HCT116 (cell line): ENCODE measurements around the gene GLYR1.

ENCODE experiments used
- CBX3 ChIP-seq: IDR thresholded peaks from 2 replicates; pipeline ENCODE4 v1.6.1; 2012; ENCODE audit warnings: low read depth
- CEBPB ChIP-seq: IDR thresholded peaks from 2 replicates; pipeline ENCODE4 v1.6.1; 2012; ENCODE audit warnings: low read depth
- CTCF ChIP-seq, 3 experiments: fragments of 200-600 bp in 1 of 3; sonication (generic) in 1 of 3; IDR thresholded peaks in 2 of 3; conservative IDR thresholded peaks in 1 of 3; 2 replicates each; pipeline ENCODE4 v1.5.1; 2012 to 2017; ENCODE audit warnings: low read depth in 2 of 3, low read length in 2 of 3, antibody characterized with exemption in 1 of 3, borderline replicate concordance in 1 of 3, control low read depth in 1 of 3, mild to moderate bottlenecking in 1 of 3, mixed read lengths in 1 of 3, mixed run types in 1 of 3, moderate library complexity in 1 of 3; ENCODE audit not compliant: insufficient read depth in 1 of 3
- ELF1 ChIP-seq: IDR thresholded peaks from 2 replicates; pipeline ENCODE4 v1.6.1; 2012; ENCODE audit warnings: low read depth, borderline replicate concordance
- JUND ChIP-seq: IDR thresholded peaks from 2 replicates; pipeline ENCODE4 v1.6.1; 2012
- MAX ChIP-seq: IDR thresholded peaks from 2 replicates; pipeline ENCODE4 v1.6.1; 2012
- POLR2A ChIP-seq: IDR thresholded peaks from 2 replicates; pipeline ENCODE4 v1.7.0; 2011; ENCODE audit warnings: borderline replicate concordance; ENCODE audit not compliant: insufficient read depth, insufficient read length; ENCODE audit errors: extremely low read depth
- POLR2AphosphoS5 ChIP-seq: IDR thresholded peaks from 2 replicates; pipeline ENCODE4 v1.6.1; 2011; ENCODE audit warnings: mild to moderate bottlenecking, low read depth, low read length, moderate library complexity
- REST ChIP-seq: IDR thresholded peaks from 2 replicates; pipeline ENCODE4 v1.6.1; 2012; ENCODE audit warnings: low read depth
- SIN3A ChIP-seq: IDR thresholded peaks from 2 replicates; pipeline ENCODE4 v1.6.1; 2012; ENCODE audit warnings: low read depth
- ZFX ChIP-seq: fragments of 450-650 bp; IDR thresholded peaks from 2 replicates; pipeline ENCODE4 v1.6.1; 2017

- TF ChIP-seq SIN3A: no peak
- no peak for TF ChIP-seq CTCF (IDR thresholded peaks at IDR 0.05 in 2 of 3, conservative IDR thresholded peaks at IDR 0.05 in 1 of 3; ENCODE audit: borderline replicate concordance in 1 of 3, insufficient read depth in 1 of 3, low read depth in 2 of 3, low read length in 2 of 3)
- TF ChIP-seq JUND: no peak
- TF ChIP-seq ELF1: no peak
- TF ChIP-seq POLR2A: no peak
- TF ChIP-seq POLR2AphosphoS5: no peak
- TF ChIP-seq MAX: no peak
- no peak for TF ChIP-seq REST
- no peak for TF ChIP-seq CEBPB
- TF ChIP-seq ZFX: no peak
- no peak for TF ChIP-seq CBX3
Measured at GRCh38 chr16:4826526-4826925, 20.6 kb downstream of the GLYR1 start.
